SU-DHL-6 (cell line): ENCODE results near the gene KCNJ16.

ENCODE experiments used
- H2AFZ ChIP-seq: fragments of 200-600 bp; sonication (generic); 2 replicates; pipeline ENCODE4 v1.6.1; 2014; ENCODE audit warnings: low read depth, mild to moderate bottlenecking, moderate library complexity, mixed read lengths, antibody characterized with exemption, low read length; ENCODE audit not compliant: severe bottlenecking
- H3F3A ChIP-seq: fragments of 200-600 bp; shearing (Covaris generic); 2 replicates; pipeline ENCODE4 v1.6.0; 2016; ENCODE audit warnings: antibody characterized with exemption, mild to moderate bottlenecking; ENCODE audit not compliant: insufficient read depth
- H3K27ac ChIP-seq: fragments of 200-600 bp; sonication (generic); 2 replicates; pipeline ENCODE4 v1.5.1; 2016; ENCODE audit warnings: low read depth, mild to moderate bottlenecking, low read length, moderate library complexity, mixed read lengths
- H3K27me3 ChIP-seq: fragments of 200-600 bp; sonication (generic), shearing (Covaris generic); 2 replicates; pipeline ENCODE4 v1.6.0; 2014; ENCODE audit warnings: mild to moderate bottlenecking, low read length
- H3K36me3 ChIP-seq: fragments of 200-600 bp; sonication (generic); 2 replicates; pipeline ENCODE4 v1.6.1; 2014; ENCODE audit warnings: mild to moderate bottlenecking, low read length, mixed read lengths
- H3K4me2 ChIP-seq: fragments of 300-600, 200-600 bp; shearing (Covaris generic), sonication (generic); 2 replicates; pipeline ENCODE4 v1.6.0; 2014; ENCODE audit warnings: low read length, low read depth, mild to moderate bottlenecking; ENCODE audit not compliant: poor library complexity, severe bottlenecking
- H3K4me3 ChIP-seq: fragments of 200-600 bp; sonication (generic); 2 replicates; pipeline ENCODE4 v1.5.1; 2014; ENCODE audit warnings: antibody characterized with exemption, low read length, mild to moderate bottlenecking, mixed read lengths; ENCODE audit not compliant: insufficient read depth, poor library complexity, severe bottlenecking
- H3K79me2 ChIP-seq: fragments of 200-600 bp; sonication (generic); 2 replicates; pipeline ENCODE4 v1.6.1; 2014; ENCODE audit warnings: mild to moderate bottlenecking, low read length, moderate library complexity; ENCODE audit not compliant: insufficient read depth
- H3K9ac ChIP-seq: fragments of 200-600 bp; sonication (generic); 2 replicates; pipeline ENCODE4 v1.7.0; 2014; ENCODE audit warnings: mild to moderate bottlenecking, low read length
- H3K9me2 ChIP-seq: fragments of 200-600 bp; sonication (generic); replicated peaks from 2 replicates; pipeline ENCODE4 v1.6.1; 2014; ENCODE audit warnings: low read length; ENCODE audit not compliant: insufficient read depth
- H3K9me3 ChIP-seq: fragments of 200-600 bp; sonication (generic); 2 replicates; pipeline ENCODE4 v1.6.1; 2014; ENCODE audit warnings: low read length, mixed read lengths; ENCODE audit not compliant: insufficient read depth
- H4K20me1 ChIP-seq: fragments of 200-600 bp; sonication (generic); 2 replicates; pipeline ENCODE4 v1.6.1; 2014; ENCODE audit warnings: low read depth, mild to moderate bottlenecking, antibody characterized with exemption, low read length, moderate library complexity, mixed read lengths
- CTCF ChIP-seq: fragments of 200-600 bp; sonication (generic); IDR thresholded peaks from one replicate; pipeline ENCODE4 v1.5.1; 2017; ENCODE audit warnings: antibody characterized with exemption, mild to moderate bottlenecking, low read length, moderate library complexity; ENCODE audit not compliant: insufficient read depth, poor library complexity, severe bottlenecking
- EZH2phosphoT487 ChIP-seq: fragments of 200-600 bp; sonication (generic), shearing (Covaris generic); conservative IDR thresholded peaks from 2 replicates; pipeline ENCODE4 v1.6.1; 2018; ENCODE audit warnings: mild to moderate bottlenecking, antibody characterized with exemption, low read length, moderate library complexity, mixed read lengths

Gene KCNJ16

GRCh38 chr17:70059071-70059470 is 16.0 kb upstream of the KCNJ16 start:
- H2AFZ ChIP-seq, result no peak overlapping the region

GRCh38 chr17:70059649-70060048 is 15.4 kb upstream of the KCNJ16 start:
- TF ChIP-seq EZH2phosphoT487 (no peak), CTCF (no peak)
- Histone ChIP-seq H4K20me1 (no peaks in the 10 kb centered on the region), H3K36me3 (no peaks in the 10 kb centered on the region), H3K27me3 (no peaks in the 10 kb centered on the region), H3K27ac (no peak overlapping the region), H3K9me2 (no peaks in the 10 kb centered on the region), H3F3A (no peaks in the 10 kb centered on the region), H2AFZ (no peak overlapping the region), H3K4me2 (no peak overlapping the region), H3K9ac (no peak overlapping the region), H3K4me3 (no peak overlapping the region), H3K9me3 (no peaks in the 10 kb centered on the region), H3K79me2 (no peaks in the 10 kb centered on the region)

More at GRCh38 chr17:70059071-70059470, 16.0 kb upstream of the KCNJ16 start:
- no peaks in the 10 kb centered on the region for H3K27me3 ChIP-seq
- H3K4me2 ChIP-seq, result no peak overlapping the region
- no peak overlapping the region for H3K9ac ChIP-seq
- H3K27ac ChIP-seq, result no peak overlapping the region
- no peak overlapping the region for H3K4me3 ChIP-seq
- H3K79me2 ChIP-seq, result no peaks in the 10 kb centered on the region
- H4K20me1 ChIP-seq, result no peaks in the 10 kb centered on the region
- H3K9me3 ChIP-seq, result no peaks in the 10 kb centered on the region
- no peak for TF ChIP-seq EZH2phosphoT487
- TF ChIP-seq CTCF, result no peak
- H3F3A ChIP-seq, result no peaks in the 10 kb centered on the region
- no peaks in the 10 kb centered on the region for H3K36me3 ChIP-seq
- no peaks in the 10 kb centered on the region for H3K9me2 ChIP-seq

- H2AFZ ChIP-seq, result no peak overlapping the region
- H3K36me3 ChIP-seq, result no peaks in the 10 kb centered on the region
- TF ChIP-seq EZH2phosphoT487 (no peak), CTCF (no peak)
- H3K9me3 ChIP-seq, result no peaks in the 10 kb centered on the region
- H3K27ac ChIP-seq, result no peak overlapping the region
- no peaks in the 10 kb centered on the region for H3K27me3 ChIP-seq
- no peak overlapping the region for H3K4me2 ChIP-seq
- H3K4me3 ChIP-seq, result no peak overlapping the region
- H4K20me1 ChIP-seq, result no peaks in the 10 kb centered on the region
- H3K79me2 ChIP-seq, result no peaks in the 10 kb centered on the region
- no peaks in the 10 kb centered on the region for H3K9me2 ChIP-seq
- H3F3A ChIP-seq, result no peaks in the 10 kb centered on the region
- no peak overlapping the region for H3K9ac ChIP-seq
Observed at GRCh38 chr17:70060415-70060814, 14.6 kb upstream of the KCNJ16 start.
